HAP-1 (cell line): ENCODE data around the gene MOBP.
"Not testable (repeated sequence)": the region's sequence is repeated elsewhere in the genome, so short reads cannot be mapped to it uniquely, and the experiment has no call there.

Experiments
- DNase-seq, 2 experiments: peaks; one replicate each; pipeline ENCODE4 v3.0.0-alpha.2; 2016 to 2020; ENCODE audit warnings: low spot score in 2 of 2
- H3K27me3 ChIP-seq: fragments of 250-450 bp; sonication (Bioruptor Pico); 2 replicates; pipeline ENCODE4 v1.5.1; 2020; ENCODE audit warnings: low read depth, mild to moderate bottlenecking, moderate library complexity
- H3K36me3 ChIP-seq: fragments of 250-450 bp; sonication (Bioruptor Pico); replicated peaks from 2 replicates; pipeline ENCODE4 v1.5.1; 2020; ENCODE audit warnings: mild to moderate bottlenecking
- H3K4me1 ChIP-seq: fragments of 250-450 bp; sonication (Bioruptor Pico); 2 replicates; pipeline ENCODE4 v1.5.1; 2020; ENCODE audit warnings: mild to moderate bottlenecking
- H3K4me3 ChIP-seq: fragments of 250-450 bp; sonication (Bioruptor Pico); 2 replicates; pipeline ENCODE4 v1.5.1; 2020; ENCODE audit warnings: mild to moderate bottlenecking, moderate library complexity
- H3K9me3 ChIP-seq: fragments of 250-450 bp; sonication (Bioruptor Pico); 2 replicates; pipeline ENCODE4 v1.5.1; 2020; ENCODE audit warnings: mild to moderate bottlenecking, moderate library complexity
- in situ Hi-C: fragments of 300-500 bp; cut with MboI; formaldehyde crosslinking; loops from 3 replicates; pipeline ENCODE4 v1.14.3; 2020; ENCODE audit warnings: low sequenced_read_pairs, inconsistent platforms, mixed read lengths

MOBP gene

DNA sequence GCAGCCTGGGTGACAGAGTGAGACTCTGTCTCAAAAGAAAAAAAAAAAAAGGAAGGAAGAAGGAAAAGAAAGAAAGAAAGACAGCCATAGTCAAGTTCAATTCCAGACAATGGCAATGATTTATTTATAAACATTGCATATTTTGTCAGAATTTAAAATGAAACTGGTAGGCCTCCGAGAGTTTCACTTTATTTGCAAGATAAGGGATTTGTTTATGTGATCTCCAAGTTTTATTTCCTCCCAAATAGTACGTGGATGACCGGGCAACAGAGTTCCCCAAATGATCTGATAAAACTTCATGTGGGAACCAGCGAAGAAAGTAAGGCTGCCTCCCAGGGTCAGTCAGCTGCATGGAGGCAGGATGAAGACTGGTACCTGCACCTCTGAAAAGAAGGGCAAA is 28.6 kb upstream of the MOBP start:
- Histone ChIP-seq H3K4me1 (peaks cover 1% of the 10 kb centered on the region; the same call in 1 of the 2 replicates), H3K9me3 (no peaks in the 10 kb centered on the region), H3K27me3 (no peaks in the 10 kb centered on the region; the same call in 1 of the 2 replicates), H3K4me3 (no peak overlapping the region), H3K36me3 (no peaks in the 10 kb centered on the region)
- no peak for DNase-seq
- in situ Hi-C loops = loop anchor here (25.0 kb wide), 1 partner anchor 873 kb away; the partner anchor contains the start of gene EIF1B

- Histone ChIP-seq H3K36me3 (no peaks in the 10 kb centered on the region), H3K4me1 (peaks cover 2% of the 10 kb centered on the region; the same call in 1 of the 2 replicates), H3K4me3 (no peak overlapping the region), H3K27me3 (no peaks in the 10 kb centered on the region; the same call in 1 of the 2 replicates), H3K9me3 (no peaks in the 10 kb centered on the region)
- in situ Hi-C loops = loop anchor here (25.0 kb wide), 1 partner anchor 872 kb away; the partner anchor contains the start of gene EIF1B
- DNase-seq = no peak
These were observed 27.2 kb upstream of the MOBP start for GRCh38 chr3:39440316-39440715.

DNA sequence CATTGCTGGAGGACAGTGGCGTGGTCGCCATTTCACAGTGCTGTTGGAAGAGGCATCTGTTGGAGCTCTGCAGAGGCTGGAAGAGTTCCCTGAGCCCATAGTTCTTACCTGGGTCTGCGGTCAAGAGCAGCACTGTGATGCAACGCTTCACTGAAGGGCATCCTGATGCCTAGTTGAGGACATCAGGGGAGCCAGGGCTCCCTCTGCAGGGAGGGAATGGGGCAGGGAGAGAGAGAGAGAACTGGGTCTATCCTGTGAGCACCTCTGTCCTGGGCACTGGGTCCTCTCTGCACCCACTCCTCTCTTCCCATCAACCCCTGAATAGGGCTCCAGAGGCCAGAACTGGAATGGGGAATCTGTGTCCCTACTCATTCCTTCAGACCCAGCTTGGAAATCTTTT is 23.9 kb upstream of the MOBP start:
- H3K36me3 ChIP-seq = no peaks in the 10 kb centered on the region
- H3K4me3 ChIP-seq = no peak overlapping the region
- DNase-seq = peak in 1 of 2 experiments; percentile 18
- no peaks in the 10 kb centered on the region; the same call in 1 of the 2 replicates for H3K27me3 ChIP-seq
- in situ Hi-C loops = loop anchor here (25.0 kb wide), 1 partner anchor 869 kb away; the partner anchor contains the start of gene EIF1B
- peaks cover 2% of the 10 kb centered on the region for H3K4me1 ChIP-seq
- H3K9me3 ChIP-seq = no peaks in the 10 kb centered on the region

- H3K36me3 ChIP-seq = no peaks in the 10 kb centered on the region
- no peaks in the 10 kb centered on the region for H3K9me3 ChIP-seq
- no peak overlapping the region for H3K4me3 ChIP-seq
- in situ Hi-C loops = loop anchor here (5.0 to 25.0 kb wide), 2 partner anchors 51 to 866 kb away; partner anchors contain the start of gene EIF1B
- DNase-seq = no peak
- H3K27me3 ChIP-seq = no peaks in the 10 kb centered on the region; the same call in 1 of the 2 replicates
- H3K4me1 ChIP-seq = peaks cover 2% of the 10 kb centered on the region
These were observed 21.6 kb upstream of the MOBP start for GRCh38 chr3:39445927-39446326.

GRCh38 chr3:39446444-39446843 is 21.0 kb upstream of the MOBP start:
- in situ Hi-C loops = loop anchor here (5.0 to 25.0 kb wide), 2 partner anchors 51 to 866 kb away; partner anchors contain the start of gene EIF1B
- DNase-seq = no peak
- Histone ChIP-seq H3K9me3 (no peaks in the 10 kb centered on the region), H3K36me3 (no peaks in the 10 kb centered on the region), H3K4me3 (no peak overlapping the region), H3K4me1 (peaks cover 2% of the 10 kb centered on the region), H3K27me3 (no peaks in the 10 kb centered on the region; the same call in 1 of the 2 replicates)

DNA sequence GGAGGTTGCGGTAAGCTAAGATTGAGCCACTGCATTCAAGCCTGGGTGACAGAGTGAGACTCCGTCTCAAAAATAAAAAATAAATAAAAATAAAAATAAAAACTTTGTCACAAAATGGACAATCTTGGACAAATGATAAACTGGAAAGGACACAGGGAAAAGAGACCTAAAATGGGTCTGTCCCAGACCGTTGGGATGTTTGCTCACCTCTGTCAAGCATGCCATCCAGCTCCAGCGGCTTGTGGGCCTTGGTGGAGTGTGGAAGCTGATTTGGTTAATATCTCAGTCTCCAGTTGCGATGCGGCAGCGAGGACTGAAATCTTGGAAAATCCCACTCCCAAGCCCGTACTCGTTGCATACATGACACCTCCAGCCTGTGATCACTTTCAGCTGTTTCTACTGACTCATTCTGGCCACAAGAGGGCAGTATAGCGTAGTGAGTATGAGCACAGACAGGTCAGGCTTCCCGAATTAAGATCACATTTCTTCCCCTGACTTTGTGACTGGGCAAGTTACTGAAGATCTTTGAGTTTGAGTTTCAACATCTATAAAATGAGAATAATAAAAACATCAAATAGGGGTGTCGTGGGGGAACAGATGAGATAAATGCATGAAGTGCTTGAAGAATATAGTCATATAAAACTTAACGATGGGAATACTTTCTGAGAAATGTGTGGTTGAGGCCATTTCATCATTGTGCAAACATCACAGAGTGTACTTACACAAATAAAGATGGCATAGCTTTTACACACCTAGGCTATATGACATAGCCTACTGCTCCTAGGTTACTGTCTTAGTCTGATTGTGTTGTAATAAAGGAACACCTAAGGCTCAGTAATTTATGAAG is 19.6 kb upstream of the MOBP start:
- Histone ChIP-seq H3K4me1 (peaks cover 6% of the 10 kb centered on the region), H3K27me3 (no peaks in the 10 kb centered on the region), H3K9me3 (no peaks in the 10 kb centered on the region), H3K36me3 (no peaks in the 10 kb centered on the region), H3K4me3 (no peak overlapping the region)
- peak; percentile 86 to 87 for DNase-seq
- in situ Hi-C loops = loop anchor here (5.0 to 25.0 kb wide), 2 partner anchors 49 to 864 kb away; partner anchors contain the start of gene EIF1B

DNA sequence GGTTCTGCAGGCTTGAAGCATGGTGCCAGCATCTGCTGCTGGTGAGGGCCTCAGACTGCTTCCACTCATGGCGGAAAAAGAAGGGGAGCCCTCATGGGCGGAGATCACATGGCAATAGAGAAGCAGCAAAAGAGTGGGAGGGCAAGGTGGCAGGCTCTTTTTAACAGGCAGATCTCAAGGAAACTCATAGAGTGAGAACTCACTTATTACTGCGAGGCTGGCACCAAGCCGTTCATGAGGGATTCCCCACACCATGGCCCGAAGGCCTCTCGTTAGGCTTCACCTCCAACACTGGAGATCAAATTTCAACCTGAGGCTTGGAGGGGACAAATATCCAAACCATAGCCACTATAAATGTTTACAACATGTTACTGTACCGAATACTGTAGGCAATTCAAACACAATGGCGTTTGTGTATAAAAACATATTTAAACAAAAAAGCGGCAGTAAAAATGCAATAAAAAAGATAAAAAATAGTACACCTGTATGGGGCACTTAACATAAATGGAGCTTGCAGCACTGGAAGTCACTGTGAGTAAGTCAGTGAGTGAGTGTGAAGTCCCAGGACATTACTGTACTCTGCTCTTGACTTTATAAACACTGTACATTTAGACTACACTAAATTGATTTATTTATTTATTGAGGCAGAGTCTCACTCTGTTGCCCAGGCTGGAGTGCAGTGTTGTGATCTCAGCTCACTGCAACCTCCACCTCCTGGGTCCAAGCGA is 18.8 kb upstream of the MOBP start:
- Histone ChIP-seq H3K4me3 (no peak overlapping the region), H3K4me1 (peaks cover 13% of the 10 kb centered on the region), H3K36me3 (no peaks in the 10 kb centered on the region), H3K9me3 (no peaks in the 10 kb centered on the region), H3K27me3 (no peaks in the 10 kb centered on the region)
- DNase-seq = no peak
- in situ Hi-C loops = loop anchor here (5.0 to 25.0 kb wide), 2 partner anchors 49 to 864 kb away; partner anchors contain the start of gene EIF1B

GRCh38 chr3:39449796-39450195 is 17.7 kb upstream of the MOBP start:
- Histone ChIP-seq H3K4me1 (peaks cover 12% of the 10 kb centered on the region), H3K36me3 (no peaks in the 10 kb centered on the region), H3K9me3 (no peaks in the 10 kb centered on the region), H3K27me3 (no peaks in the 10 kb centered on the region), H3K4me3 (no peak overlapping the region)
- in situ Hi-C loops = loop anchor here (5.0 to 25.0 kb wide), 2 partner anchors 48 to 863 kb away; partner anchors contain the start of gene EIF1B
- DNase-seq = no peak

DNA sequence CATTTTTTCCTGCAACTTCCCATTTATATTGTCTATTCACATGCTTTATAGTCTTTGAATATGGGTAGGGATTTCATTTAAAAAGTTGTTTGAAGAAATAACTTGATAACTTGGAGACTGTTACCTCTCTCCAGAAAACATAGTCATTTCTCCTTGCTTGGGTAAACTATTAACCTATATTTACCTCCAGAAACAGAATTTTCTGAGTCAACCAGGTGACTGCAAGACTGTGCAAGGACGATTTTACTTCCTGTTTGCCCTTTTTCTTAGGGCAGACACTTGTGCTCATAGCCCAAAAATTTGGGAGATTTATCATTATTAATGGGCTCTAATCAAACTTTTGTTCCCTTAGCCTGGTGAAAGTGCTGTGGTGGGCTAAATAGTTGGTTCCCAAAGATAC is 14.3 kb upstream of the MOBP start:
- in situ Hi-C loops = no loop called here
- DNase-seq = no peak
- Histone ChIP-seq H3K36me3 (no peaks in the 10 kb centered on the region), H3K27me3 (no peaks in the 10 kb centered on the region), H3K4me3 (no peak overlapping the region), H3K4me1 (peaks cover 12% of the 10 kb centered on the region), H3K9me3 (no peaks in the 10 kb centered on the region)

- H3K9me3 ChIP-seq, DNase-seq, H3K36me3 ChIP-seq, H3K27me3 ChIP-seq, in situ Hi-C loops, H3K4me3 ChIP-seq: not testable (repeated sequence)
- H3K4me1 ChIP-seq = peaks cover 12% of the 10 kb centered on the region
These were observed 13.6 kb upstream of the MOBP start for GRCh38 chr3:39453872-39454271.

DNA sequence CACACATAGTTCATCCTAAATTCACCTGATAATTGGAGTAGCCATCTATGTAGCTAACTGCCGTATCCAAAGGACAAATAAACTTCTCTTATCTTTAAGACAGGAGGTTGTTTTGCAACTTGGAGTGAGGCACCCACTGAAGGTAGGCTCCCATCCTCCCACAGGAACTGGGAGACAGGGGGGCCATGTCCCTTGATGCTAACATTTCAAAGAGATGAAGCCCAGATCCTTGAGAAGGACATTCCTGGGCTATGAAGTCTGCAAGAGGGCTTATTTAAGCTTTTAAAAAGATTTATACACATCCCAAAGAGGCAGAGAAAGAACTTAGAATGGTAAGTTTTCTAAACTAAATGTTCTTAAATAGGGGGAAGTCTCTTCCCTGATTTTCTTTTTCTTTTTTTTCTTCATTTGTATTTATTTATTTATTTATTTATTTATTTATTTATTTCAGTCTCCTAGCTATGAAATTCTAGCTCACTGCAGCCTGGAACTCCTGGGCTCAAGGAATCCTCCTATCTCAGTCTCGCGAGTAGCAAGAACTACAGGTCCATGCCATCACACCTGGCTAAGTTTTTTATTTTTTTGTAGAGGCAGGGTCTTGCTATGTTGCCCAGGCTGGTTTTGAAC is 12.8 kb upstream of the MOBP start:
- Histone ChIP-seq H3K36me3 (no peaks in the 10 kb centered on the region), H3K4me1 (peaks cover 12% of the 10 kb centered on the region), H3K4me3 (no peak overlapping the region), H3K27me3 (no peaks in the 10 kb centered on the region), H3K9me3 (no peaks in the 10 kb centered on the region)
- in situ Hi-C loops = no loop called here
- no peak for DNase-seq

GRCh38 chr3:39456159-39456558 is 11.3 kb upstream of the MOBP start:
- no peaks in the 10 kb centered on the region for H3K27me3 ChIP-seq
- in situ Hi-C loops = no loop called here
- H3K9me3 ChIP-seq = no peaks in the 10 kb centered on the region
- H3K4me3 ChIP-seq = no peak overlapping the region
- DNase-seq = no peak
- no peaks in the 10 kb centered on the region for H3K36me3 ChIP-seq
- peaks cover 12% of the 10 kb centered on the region for H3K4me1 ChIP-seq

DNA sequence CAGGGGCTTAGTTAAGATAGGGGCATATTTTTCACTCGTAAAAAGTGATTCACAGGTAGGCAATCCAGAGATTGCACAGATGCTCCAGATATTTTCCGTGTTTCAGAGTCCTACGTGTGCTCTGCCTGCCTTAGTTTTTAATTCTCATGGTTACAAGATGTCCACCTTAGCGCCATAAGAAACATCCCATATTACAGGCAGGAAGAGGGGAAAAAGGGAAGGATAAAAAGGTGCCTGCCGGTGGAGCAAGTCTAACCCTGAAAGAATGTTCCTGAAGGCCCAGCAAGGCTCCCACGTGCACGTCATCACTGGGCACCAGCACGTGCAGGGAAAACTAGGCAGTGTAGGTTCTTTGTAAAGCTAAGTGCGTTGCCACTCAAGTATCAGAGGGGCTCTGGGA is 10.1 kb upstream of the MOBP start:
- H3K4me3 ChIP-seq = no peak overlapping the region
- DNase-seq = no peak
- peaks cover 12% of the 10 kb centered on the region for H3K4me1 ChIP-seq
- no peaks in the 10 kb centered on the region for H3K27me3 ChIP-seq
- in situ Hi-C loops = no loop called here
- H3K36me3 ChIP-seq = no peaks in the 10 kb centered on the region
- H3K9me3 ChIP-seq = no peaks in the 10 kb centered on the region
